ENCODE measurements around the gene CD274. TPM values are rescaled to one million over a fixed set of nuclear protein-coding genes. Genes with fewer than 3 reads are reported as not detected.

CD274 gene
- polyA plus RNA-seq (0.16 TPM in 1 of 2 replicates, not detected in the other), polyA minus RNA-seq (0.12 TPM in 1 of 2 replicates, not detected in the other)

GRCh38 chr9:5450359-5451091 is at the start of gene CD274:
TSS of gene CD274 (plus strand) at chr9:5450542. CDS start at chr9:5456114, 5,572 bp downstream.
- no peaks in the 10 kb centered on the region for H3F3A ChIP-seq (ENCODE audit: insufficient read depth, low read length, poor library complexity, severe bottlenecking)
- no peak within 1 kb of the TSS for H3K27ac ChIP-seq (ENCODE audit: low read length)
- no peak within 1 kb of the TSS for H3K9ac ChIP-seq (ENCODE audit: low read length)
- H4K20me1 ChIP-seq (ENCODE audit: insufficient read depth) = no peaks in the 10 kb centered on the region
- no peak within 1 kb of the TSS for H3K4me2 ChIP-seq (ENCODE audit: low read length)
- H3K9me3 ChIP-seq (ENCODE audit: low read length) = no peaks in the 10 kb centered on the region
- H3K9me2 ChIP-seq (ENCODE audit: insufficient read depth, low read length) = no peaks in the 10 kb centered on the region
- no peaks in the 10 kb centered on the region for H3K36me3 ChIP-seq (ENCODE audit: insufficient read depth, low read length)
- TF ChIP-seq MXI1 (conservative IDR thresholded peaks at IDR 0.05; ENCODE audit: poor library complexity, severe bottlenecking) = no peak
- TF ChIP-seq TAF1 (IDR thresholded peaks at IDR 0.05; ENCODE audit: low read depth) = no peak
- TF ChIP-seq SMC3 (conservative IDR thresholded peaks at IDR 0.05; ENCODE audit: poor library complexity) = peak; percentile 11
- peak; percentile 57 for TF ChIP-seq CTCF (IDR thresholded peaks at IDR 0.05; ENCODE audit: poor library complexity, severe bottlenecking)
- TF ChIP-seq RAD21 (conservative IDR thresholded peaks at IDR 0.05) = peak; percentile 34
- no peak for TF ChIP-seq POLR2AphosphoS5 (IDR thresholded peaks at IDR 0.05)
- H3K4me3 ChIP-seq (ENCODE audit: low read length) = peak within 1 kb of the TSS; percentile 57
- no peak within 1 kb of the TSS for H2AFZ ChIP-seq (ENCODE audit: low read depth, low read length)
- no peaks in the 10 kb centered on the region for H3K27me3 ChIP-seq (ENCODE audit: insufficient read depth, low read depth, low read length)
- no peaks in the 10 kb centered on the region for H3K79me2 ChIP-seq (replicated peaks; ENCODE audit: insufficient read depth, low read length)

- H3F3A ChIP-seq (ENCODE audit: insufficient read depth, low read length, poor library complexity, severe bottlenecking) = no peaks in the 10 kb centered on the region
- H3K4me2 ChIP-seq (ENCODE audit: low read length) = no peak overlapping the region
- no peaks in the 10 kb centered on the region for H3K36me3 ChIP-seq (ENCODE audit: insufficient read depth, low read length)
- TF ChIP-seq EP300 (conservative IDR thresholded peaks at IDR 0.05; ENCODE audit: poor library complexity, severe bottlenecking) (no peak), RAD21 (conservative IDR thresholded peaks at IDR 0.05) (no peak), EZH2 (IDR thresholded peaks at IDR 0.05; ENCODE audit: borderline replicate concordance, insufficient read depth, low read length, poor library complexity, severe bottlenecking) (no peak)
- no peaks in the 10 kb centered on the region for H3K79me2 ChIP-seq (replicated peaks; ENCODE audit: insufficient read depth, low read length)
- H4K20me1 ChIP-seq (ENCODE audit: insufficient read depth) = no peaks in the 10 kb centered on the region
- no peak overlapping the region for H3K9ac ChIP-seq (ENCODE audit: low read length)
- H2AFZ ChIP-seq (ENCODE audit: low read depth, low read length) = no peak overlapping the region
- no peaks in the 10 kb centered on the region for H3K9me2 ChIP-seq (ENCODE audit: insufficient read depth, low read length)
- H3K9me3 ChIP-seq (ENCODE audit: low read length) = no peaks in the 10 kb centered on the region
- H3K27me3 ChIP-seq (ENCODE audit: insufficient read depth, low read depth, low read length) = no peaks in the 10 kb centered on the region
- H3K4me3 ChIP-seq (ENCODE audit: low read length) = no peak overlapping the region
- no peak overlapping the region for H3K27ac ChIP-seq (ENCODE audit: low read length)
Observed at GRCh38 chr9:5402217-5402616, 48.1 kb upstream of the CD274 start.

GRCh38 chr9:5408596-5408995 is 41.7 kb upstream of the CD274 start:
- H3K4me3 ChIP-seq (ENCODE audit: low read length) = no peak overlapping the region
- no peaks in the 10 kb centered on the region for H3K27me3 ChIP-seq (ENCODE audit: insufficient read depth, low read depth, low read length)
- no peak overlapping the region for H3K9ac ChIP-seq (ENCODE audit: low read length)
- H3K9me3 ChIP-seq (ENCODE audit: low read length) = no peaks in the 10 kb centered on the region
- no peaks in the 10 kb centered on the region for H4K20me1 ChIP-seq (ENCODE audit: insufficient read depth)
- no peak overlapping the region for H3K27ac ChIP-seq (ENCODE audit: low read length)
- no peaks in the 10 kb centered on the region for H3K36me3 ChIP-seq (ENCODE audit: insufficient read depth, low read length)
- H2AFZ ChIP-seq (ENCODE audit: low read depth, low read length) = no peak overlapping the region
- no peaks in the 10 kb centered on the region for H3F3A ChIP-seq (ENCODE audit: insufficient read depth, low read length, poor library complexity, severe bottlenecking)
- no peak overlapping the region for H3K4me2 ChIP-seq (ENCODE audit: low read length)
- no peaks in the 10 kb centered on the region for H3K79me2 ChIP-seq (replicated peaks; ENCODE audit: insufficient read depth, low read length)
- TF ChIP-seq EP300 (conservative IDR thresholded peaks at IDR 0.05; ENCODE audit: poor library complexity, severe bottlenecking) (no peak), RAD21 (conservative IDR thresholded peaks at IDR 0.05) (no peak), MXI1 (conservative IDR thresholded peaks at IDR 0.05; ENCODE audit: poor library complexity, severe bottlenecking) (no peak), POLR2AphosphoS5 (IDR thresholded peaks at IDR 0.05) (no peak)
- H3K9me2 ChIP-seq (ENCODE audit: insufficient read depth, low read length) = no peaks in the 10 kb centered on the region

Measured in neural cell (in vitro differentiated cells).